HAP-1 (cell line): ENCODE data around the gene CUX1.

Experiments
- DNase-seq, 2 experiments: peaks; one replicate each; pipeline ENCODE4 v3.0.0-alpha.2; 2016 to 2020; ENCODE audit warnings: low spot score in 2 of 2
- H3K27me3 ChIP-seq: fragments of 250-450 bp; sonication (Bioruptor Pico); 2 replicates; pipeline ENCODE4 v1.5.1; 2020; ENCODE audit warnings: low read depth, mild to moderate bottlenecking, moderate library complexity
- H3K36me3 ChIP-seq: fragments of 250-450 bp; sonication (Bioruptor Pico); replicated peaks from 2 replicates; pipeline ENCODE4 v1.5.1; 2020; ENCODE audit warnings: mild to moderate bottlenecking
- H3K4me1 ChIP-seq: fragments of 250-450 bp; sonication (Bioruptor Pico); 2 replicates; pipeline ENCODE4 v1.5.1; 2020; ENCODE audit warnings: mild to moderate bottlenecking
- H3K4me3 ChIP-seq: fragments of 250-450 bp; sonication (Bioruptor Pico); 2 replicates; pipeline ENCODE4 v1.5.1; 2020; ENCODE audit warnings: mild to moderate bottlenecking, moderate library complexity
- H3K9me3 ChIP-seq: fragments of 250-450 bp; sonication (Bioruptor Pico); 2 replicates; pipeline ENCODE4 v1.5.1; 2020; ENCODE audit warnings: mild to moderate bottlenecking, moderate library complexity
- in situ Hi-C: fragments of 300-500 bp; cut with MboI; formaldehyde crosslinking; loops from 3 replicates; pipeline ENCODE4 v1.14.3; 2020; ENCODE audit warnings: low sequenced_read_pairs, inconsistent platforms, mixed read lengths

The CUX1 gene

DNA sequence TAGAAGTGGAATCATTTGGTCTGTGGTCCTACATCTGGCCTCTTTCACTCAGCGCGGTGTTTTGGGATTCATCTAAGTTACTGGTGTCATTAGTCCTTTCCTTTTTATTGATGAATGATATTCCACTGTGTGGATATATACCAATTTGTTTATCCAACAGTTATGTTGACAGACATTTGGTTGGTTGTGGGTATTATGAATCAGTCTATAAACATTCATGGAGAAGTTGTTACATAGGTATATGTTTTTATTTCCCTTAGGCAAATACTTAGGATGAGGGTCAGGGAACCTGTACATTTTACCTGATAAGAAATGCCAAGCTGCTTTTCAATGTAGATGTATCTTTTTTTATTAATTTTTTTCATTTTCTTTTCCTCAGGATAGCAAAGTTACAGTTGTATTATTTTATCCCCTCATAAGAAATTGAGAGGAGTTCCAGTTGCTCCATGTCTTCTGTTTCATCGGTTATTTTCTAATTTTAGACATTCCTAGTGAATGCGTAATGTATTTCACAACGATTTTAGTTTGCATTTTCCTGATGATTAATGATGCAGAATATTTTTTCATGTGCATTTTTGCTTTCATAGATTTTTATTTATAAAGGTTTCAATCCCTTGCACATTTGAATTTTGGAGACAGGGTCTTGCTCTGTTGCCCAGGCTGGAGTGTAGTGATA lies 265.4 kb downstream of the CUX1 start:
- H3K36me3 ChIP-seq: no peaks in the 10 kb centered on the region
- no peaks in the 10 kb centered on the region for H3K4me1 ChIP-seq
- no peak overlapping the region for H3K4me3 ChIP-seq
- H3K9me3 ChIP-seq: no peaks in the 10 kb centered on the region; the same call in 1 of the 2 replicates
- no peak for DNase-seq
- H3K27me3 ChIP-seq: no peaks in the 10 kb centered on the region
- in situ Hi-C loops: no loop called here

DNA sequence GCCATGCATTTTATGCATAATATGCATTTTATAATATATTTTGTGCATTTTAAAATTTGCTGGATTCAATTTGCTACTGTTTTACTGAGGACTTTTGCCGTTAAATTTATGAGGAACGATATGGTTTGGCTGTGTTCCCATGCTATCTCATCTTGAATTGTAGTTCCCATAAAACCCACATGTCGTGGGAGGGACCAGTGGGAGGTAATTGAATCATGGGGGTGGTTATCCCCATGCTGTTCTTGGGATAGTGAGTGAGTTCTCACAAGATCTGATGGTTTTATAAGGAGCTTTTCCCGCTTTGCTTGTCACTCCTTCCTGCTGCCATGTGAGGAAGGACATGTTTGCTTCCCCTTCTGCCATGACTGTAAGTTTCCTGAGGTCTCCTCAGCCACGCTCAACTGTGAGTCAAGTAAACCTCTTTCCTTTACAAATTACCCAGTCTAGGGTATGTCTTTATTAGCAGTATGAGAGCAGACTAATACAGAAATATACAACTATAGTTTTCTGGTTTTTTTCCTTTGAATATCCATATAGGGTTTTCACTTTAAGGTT lies 267.9 kb downstream of the CUX1 start:
- no peaks in the 10 kb centered on the region for H3K36me3 ChIP-seq
- no peak for DNase-seq
- H3K4me1 ChIP-seq: no peaks in the 10 kb centered on the region
- no peaks in the 10 kb centered on the region for H3K27me3 ChIP-seq
- H3K9me3 ChIP-seq: no peaks in the 10 kb centered on the region; the same call in 1 of the 2 replicates
- no peak overlapping the region for H3K4me3 ChIP-seq
- in situ Hi-C loops: no loop called here

DNA sequence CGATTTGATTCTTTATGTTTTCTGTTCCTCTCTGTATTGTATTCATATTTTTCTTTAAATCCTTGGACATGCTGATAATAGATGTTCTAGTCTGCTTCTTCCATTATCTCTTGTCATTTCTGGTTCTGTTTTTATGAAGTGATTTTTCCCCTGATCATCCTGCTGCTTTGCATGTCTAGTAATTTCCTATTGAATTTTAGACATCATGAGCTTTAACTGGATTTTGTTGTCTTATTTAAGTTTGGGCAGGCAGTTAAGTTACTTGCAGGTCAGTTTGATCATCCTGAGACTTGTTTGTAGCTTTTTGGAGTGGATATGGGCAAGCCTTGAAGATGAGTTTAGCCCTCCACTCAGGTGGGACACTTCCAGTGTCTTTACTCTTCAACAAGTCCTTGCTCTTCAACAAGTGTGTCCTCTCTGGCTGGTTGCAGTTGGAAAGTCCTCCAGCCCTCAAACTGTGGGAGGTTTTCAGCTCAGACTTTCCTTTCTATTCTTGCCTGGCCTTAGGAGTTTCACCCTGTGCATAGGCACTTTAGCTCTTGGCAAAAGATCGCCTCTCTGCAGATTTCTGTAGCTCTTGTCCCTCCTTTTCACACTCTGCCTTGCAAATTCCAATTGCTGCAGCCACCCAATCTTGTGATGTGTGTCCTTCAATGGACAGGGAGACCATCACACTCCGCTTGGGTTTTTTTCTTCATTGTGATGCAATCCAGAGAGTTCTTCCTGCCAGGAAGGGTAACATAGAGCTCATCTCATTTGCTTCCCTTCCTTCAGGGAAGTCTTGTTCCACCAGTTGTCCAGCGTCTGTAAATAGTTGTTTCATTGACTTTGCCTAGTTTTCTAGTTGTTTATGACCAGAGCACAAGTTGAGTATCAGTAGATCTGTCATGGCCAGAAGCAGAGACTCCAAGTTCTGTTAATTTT lies 272.0 kb downstream of the CUX1 start:
- Histone ChIP-seq H3K36me3 (no peaks in the 10 kb centered on the region), H3K4me1 (peaks cover 11% of the 10 kb centered on the region), H3K4me3 (no peak overlapping the region), H3K9me3 (no peaks in the 10 kb centered on the region; the same call in 1 of the 2 replicates), H3K27me3 (no peaks in the 10 kb centered on the region)
- no peak for DNase-seq
- in situ Hi-C loops: no loop called here

- DNase-seq: peak; percentile 88 to 94
- peaks cover 31% of the 10 kb centered on the region for H3K4me1 ChIP-seq
- H3K4me3 ChIP-seq: no peak overlapping the region
- no peaks in the 10 kb centered on the region; the same call in 1 of the 2 replicates for H3K36me3 ChIP-seq
- in situ Hi-C loops: no loop called here
- H3K27me3 ChIP-seq: no peaks in the 10 kb centered on the region
- H3K9me3 ChIP-seq: no peaks in the 10 kb centered on the region; the same call in 1 of the 2 replicates
These were observed 276.3 kb downstream of the CUX1 start for GRCh38 chr7:102093599-102094315.

DNA sequence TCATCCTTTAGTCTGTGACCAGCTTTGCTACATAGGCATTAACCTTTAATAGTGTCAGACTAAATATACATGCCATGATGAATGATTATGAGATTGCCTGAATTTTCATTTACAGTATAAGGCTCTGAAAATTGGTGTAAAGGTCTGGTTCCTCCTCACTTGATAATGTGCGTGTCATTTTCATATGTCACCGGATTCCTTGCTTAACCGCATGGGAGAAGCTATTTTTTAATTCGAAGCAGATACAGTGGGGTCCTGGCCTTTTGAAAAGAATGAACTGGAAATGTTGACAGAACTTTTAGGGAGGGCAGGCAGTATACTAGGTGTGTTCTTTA lies 276.9 kb downstream of the CUX1 start:
- Histone ChIP-seq H3K4me1 (peaks cover 31% of the 10 kb centered on the region), H3K36me3 (peaks cover 3% of the 10 kb centered on the region; the same call in 1 of the 2 replicates), H3K9me3 (no peaks in the 10 kb centered on the region; the same call in 1 of the 2 replicates), H3K27me3 (no peaks in the 10 kb centered on the region), H3K4me3 (no peak overlapping the region)
- in situ Hi-C loops: no loop called here
- DNase-seq: no peak

- Histone ChIP-seq H3K4me1 (peaks cover 31% of the 10 kb centered on the region), H3K36me3 (peaks cover 3% of the 10 kb centered on the region; the same call in 1 of the 2 replicates), H3K27me3 (no peaks in the 10 kb centered on the region), H3K4me3 (no peak overlapping the region), H3K9me3 (no peaks in the 10 kb centered on the region)
- in situ Hi-C loops: no loop called here
- DNase-seq: no peak
These were observed 278.0 kb downstream of the CUX1 start for GRCh38 chr7:102095321-102096011.

- H3K36me3 ChIP-seq: peaks cover 3% of the 10 kb centered on the region
- peaks cover 31% of the 10 kb centered on the region for H3K4me1 ChIP-seq
These were observed 278.5 kb downstream of the CUX1 start for GRCh38 chr7:102096012-102096332.

GRCh38 chr7:102096706-102097427 lies 279.4 kb downstream of the CUX1 start:
- H3K27me3 ChIP-seq: no peaks in the 10 kb centered on the region
- no peaks in the 10 kb centered on the region for H3K9me3 ChIP-seq
- no peak for DNase-seq
- in situ Hi-C loops: no loop called here
- H3K36me3 ChIP-seq: peaks cover 3% of the 10 kb centered on the region
- no peak overlapping the region for H3K4me3 ChIP-seq
- peaks cover 31% of the 10 kb centered on the region for H3K4me1 ChIP-seq

More at GRCh38 chr7:102096012-102096332, 278.5 kb downstream of the CUX1 start:
- in situ Hi-C loops: no loop called here
- H3K9me3 ChIP-seq: no peaks in the 10 kb centered on the region
- no peak overlapping the region for H3K4me3 ChIP-seq
- DNase-seq: no peak
- no peaks in the 10 kb centered on the region for H3K27me3 ChIP-seq

- Histone ChIP-seq H3K9me3 (no peaks in the 10 kb centered on the region), H3K4me3 (no peak overlapping the region), H3K4me1 (peaks cover 31% of the 10 kb centered on the region), H3K36me3 (peaks cover 3% of the 10 kb centered on the region), H3K27me3 (no peaks in the 10 kb centered on the region)
- in situ Hi-C loops: no loop called here
- peak; percentile 69 to 81 for DNase-seq
These were observed 280.3 kb downstream of the CUX1 start for GRCh38 chr7:102097601-102098161.

DNA sequence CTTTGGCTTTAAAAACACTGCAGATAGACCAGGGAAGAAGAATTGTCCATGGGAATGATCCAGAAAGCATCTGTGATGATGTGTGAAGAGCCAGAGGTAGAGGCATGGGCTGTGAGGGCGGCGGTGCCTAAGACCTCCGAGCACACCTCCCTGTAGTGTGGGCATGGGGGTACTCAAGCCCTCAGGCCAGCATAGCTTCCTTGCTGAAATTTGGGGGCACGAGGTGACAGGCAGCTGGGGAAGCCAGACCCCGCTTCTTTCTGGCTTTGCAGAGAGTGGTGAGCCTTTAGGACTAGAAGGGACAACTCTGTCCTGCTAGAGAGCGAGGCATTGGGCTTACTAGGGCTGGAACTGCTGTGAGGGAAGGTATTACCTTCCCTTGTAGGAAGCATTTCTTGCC lies 281.6 kb downstream of the CUX1 start:
- no peaks in the 10 kb centered on the region for H3K27me3 ChIP-seq
- no peak for DNase-seq
- in situ Hi-C loops: no loop called here

DNA sequence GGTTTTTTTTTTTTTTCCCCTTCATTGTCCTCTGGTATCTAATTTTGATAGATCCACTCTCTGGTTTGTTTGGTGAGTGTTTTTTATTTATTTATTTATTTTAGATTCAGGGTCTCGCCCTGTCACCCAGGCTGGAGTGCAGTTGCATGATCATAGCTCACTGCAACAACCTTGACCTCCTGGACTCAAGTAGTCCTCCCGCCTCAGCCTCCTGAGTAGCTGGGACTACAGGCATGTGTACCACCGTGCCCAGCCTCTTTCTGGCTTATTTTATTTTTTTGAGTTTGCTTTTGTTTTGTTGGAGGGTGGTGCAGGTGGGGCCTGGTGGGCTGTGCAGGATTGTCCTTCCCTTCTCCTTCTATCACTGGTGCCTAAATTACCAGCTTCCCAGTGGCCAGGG lies 282.0 kb downstream of the CUX1 start:
- Histone ChIP-seq H3K4me3 (no peak overlapping the region), H3K4me1 (peaks cover 20% of the 10 kb centered on the region), H3K36me3 (peaks cover 11% of the 10 kb centered on the region), H3K27me3 (no peaks in the 10 kb centered on the region), H3K9me3 (no peaks in the 10 kb centered on the region)
- in situ Hi-C loops: no loop called here
- DNase-seq: no peak

More for the DNA sequence above, 281.6 kb downstream of the CUX1 start:
- Histone ChIP-seq H3K9me3 (no peaks in the 10 kb centered on the region), H3K4me3 (no peak overlapping the region), H3K4me1 (peaks cover 24% of the 10 kb centered on the region), H3K36me3 (peaks cover 6% of the 10 kb centered on the region)

DNA sequence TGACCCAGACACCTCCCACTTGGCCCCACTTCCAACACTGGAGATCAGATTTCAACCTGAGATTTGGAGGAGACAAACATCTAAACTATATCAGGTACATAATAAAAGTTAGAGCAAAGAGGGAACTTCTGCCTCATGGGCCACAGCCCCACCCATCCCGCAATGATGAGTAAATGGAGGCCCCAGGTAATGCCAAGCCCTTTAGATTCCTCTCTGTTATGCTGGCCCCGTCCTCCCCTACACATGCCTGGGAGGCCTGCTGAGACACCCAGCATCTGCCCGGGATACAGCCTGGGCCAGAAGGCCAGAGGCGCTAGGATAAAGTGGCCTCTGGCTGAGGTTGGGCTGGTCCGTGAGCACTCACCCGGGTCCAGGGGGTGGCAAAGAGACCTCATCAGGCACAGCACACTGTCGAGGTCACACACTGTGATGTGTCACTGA lies 283.7 kb downstream of the CUX1 start:
- H3K4me1 ChIP-seq: peaks cover 17% of the 10 kb centered on the region
- H3K36me3 ChIP-seq: peaks cover 16% of the 10 kb centered on the region
- no peaks in the 10 kb centered on the region for H3K9me3 ChIP-seq
- H3K27me3 ChIP-seq: no peaks in the 10 kb centered on the region
- no peak overlapping the region for H3K4me3 ChIP-seq
- DNase-seq: no peak
- in situ Hi-C loops: no loop called here
